Stomach smooth muscle (tissue), 2 donors: Measurements from ENCODE around the gene ANKH.

Experiments used
- H3K27ac ChIP-seq: one replicate; pipeline ENCODE4 v1.7.0; 2013; ENCODE audit warnings: mild to moderate bottlenecking, low read length, inconsistent platforms
- H3K27me3 ChIP-seq, 2 donors: one replicate each; pipeline ENCODE4 v1.7.0; 2013; ENCODE audit warnings: low read length in 2 of 2; ENCODE audit not compliant: insufficient read depth in 2 of 2, control insufficient read depth in 1 of 2
- H3K36me3 ChIP-seq, 2 donors: one replicate each; pipeline ENCODE4 v1.7.0; 2013; ENCODE audit warnings: low read length in 2 of 2; ENCODE audit not compliant: control insufficient read depth in 2 of 2, insufficient read depth in 2 of 2
- H3K4me1 ChIP-seq: one replicate; pipeline ENCODE4 v1.7.0; 2013; ENCODE audit warnings: low read length; ENCODE audit not compliant: control insufficient read depth, insufficient read depth
- H3K4me3 ChIP-seq, 2 donors: one replicate each; pipeline ENCODE4 v1.7.0; 2013; ENCODE audit warnings: low read length in 2 of 2
- H3K9ac ChIP-seq, 2 donors: one replicate each; pipeline ENCODE4 v1.7.0; 2013; ENCODE audit warnings: low read length in 2 of 2, mild to moderate bottlenecking in 1 of 2
- H3K9me3 ChIP-seq, 2 donors: one replicate each; pipeline ENCODE4 v1.7.0; 2013; ENCODE audit warnings: low read length in 2 of 2; ENCODE audit not compliant: control insufficient read depth in 2 of 2
- donor health status: healthy.
- donor health status: Pancreatic carcinoma.

The ANKH gene

DNA sequence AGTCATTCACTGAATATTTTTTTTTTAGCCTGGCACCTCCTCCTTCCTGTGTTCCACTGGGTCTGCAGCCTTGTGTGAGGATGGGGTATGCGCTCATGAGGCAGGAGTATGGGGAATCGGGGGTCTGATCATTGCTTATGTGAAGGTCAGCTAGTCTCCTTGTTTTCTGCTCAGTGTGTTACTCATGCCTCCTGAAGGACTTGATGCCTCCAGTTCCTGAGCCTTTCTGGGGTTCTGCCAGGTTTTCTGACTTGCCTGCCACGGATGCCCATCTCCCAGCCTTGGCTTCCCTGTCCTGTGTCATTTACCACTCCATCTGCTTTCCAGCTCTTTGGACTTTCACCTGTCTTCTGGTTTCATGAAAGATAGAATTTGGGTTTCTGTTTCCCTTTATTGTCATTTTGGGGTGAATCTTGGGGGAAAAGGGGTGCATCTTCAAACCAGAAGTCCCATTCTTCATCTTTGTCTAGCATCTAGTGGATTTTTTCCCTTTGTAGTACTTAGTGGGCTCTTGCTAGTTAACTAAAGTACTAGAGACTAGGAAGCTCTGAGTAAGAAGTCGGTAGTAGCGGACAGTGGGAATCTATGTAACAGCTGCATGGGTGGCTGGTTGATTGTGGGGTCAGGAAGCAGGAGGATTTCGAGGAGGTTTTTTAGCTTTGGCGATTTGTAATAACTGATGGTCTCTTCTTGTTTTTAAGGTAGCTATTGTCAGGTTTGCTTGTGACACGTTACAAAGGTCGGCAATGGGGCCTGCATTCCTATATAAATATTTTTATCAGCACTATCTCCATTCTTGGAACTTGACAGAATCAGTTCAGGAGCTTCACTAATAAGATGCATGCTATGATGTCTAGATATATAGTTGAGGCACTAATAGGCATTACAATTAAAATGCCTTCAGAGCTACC is 198.8 kb downstream of the ANKH start:
- Histone ChIP-seq H3K27ac (no peak overlapping the region), H3K9ac (no peak overlapping the region), H3K4me1 (peaks cover 11% of the 10 kb centered on the region)

DNA sequence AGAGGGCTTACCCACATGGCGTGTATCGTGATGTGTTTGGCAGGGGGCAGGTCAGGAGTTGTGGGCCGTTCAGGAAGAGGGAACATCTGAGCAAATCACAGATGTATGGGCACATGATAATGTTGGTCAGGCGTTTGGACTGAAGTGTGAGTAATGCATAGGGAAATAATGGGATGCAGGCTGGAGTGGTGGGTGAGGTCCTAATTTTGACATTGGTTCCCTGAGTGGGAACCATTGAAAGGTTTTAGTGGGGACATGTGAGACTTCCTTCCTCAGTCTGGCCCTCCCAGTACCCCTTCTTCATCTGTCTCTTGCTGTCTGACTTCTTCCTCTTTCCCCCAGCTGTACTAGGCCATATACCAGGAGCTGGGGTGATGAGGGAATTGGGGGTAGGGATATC is 199.5 kb downstream of the ANKH start:
- peaks cover 0 to 3% of the 10 kb centered on the region in 2 donors for H3K36me3 ChIP-seq
- H3K9ac ChIP-seq = no peak overlapping the region
- H3K4me1 ChIP-seq = peaks cover 12% of the 10 kb centered on the region
- H3K4me3 ChIP-seq = no peak overlapping the region
- H3K27me3 ChIP-seq = no peaks in the 10 kb centered on the region
- no peaks in the 10 kb centered on the region for H3K9me3 ChIP-seq
- no peak overlapping the region for H3K27ac ChIP-seq

More for the DNA sequence above, 198.8 kb downstream of the ANKH start:
- Histone ChIP-seq H3K27me3 (no peaks in the 10 kb centered on the region), H3K9me3 (no peaks in the 10 kb centered on the region), H3K4me3 (no peak overlapping the region), H3K36me3 (peaks cover 0 to 3% of the 10 kb centered on the region in 2 donors)

DNA sequence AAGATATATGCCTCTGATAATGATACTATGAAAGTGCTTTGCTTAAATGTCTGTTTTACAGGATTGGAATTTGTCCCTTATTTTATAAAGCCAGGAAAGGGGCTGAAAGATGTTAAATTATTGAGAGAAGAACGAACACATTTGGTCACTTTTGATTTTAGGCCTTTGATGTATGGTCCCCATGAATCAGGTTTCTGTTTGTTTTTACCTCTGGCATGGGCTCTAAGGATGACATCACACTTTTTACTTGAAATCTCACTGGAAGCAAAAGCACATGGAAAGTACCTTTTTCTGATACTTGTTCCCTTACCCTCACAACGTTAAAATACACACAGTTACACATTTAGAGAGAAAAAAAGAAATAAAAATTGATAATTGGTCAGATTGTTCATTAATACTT is 200.2 kb downstream of the ANKH start:
- H3K4me1 ChIP-seq = peaks cover 16% of the 10 kb centered on the region
- H3K27ac ChIP-seq = no peak overlapping the region

DNA sequence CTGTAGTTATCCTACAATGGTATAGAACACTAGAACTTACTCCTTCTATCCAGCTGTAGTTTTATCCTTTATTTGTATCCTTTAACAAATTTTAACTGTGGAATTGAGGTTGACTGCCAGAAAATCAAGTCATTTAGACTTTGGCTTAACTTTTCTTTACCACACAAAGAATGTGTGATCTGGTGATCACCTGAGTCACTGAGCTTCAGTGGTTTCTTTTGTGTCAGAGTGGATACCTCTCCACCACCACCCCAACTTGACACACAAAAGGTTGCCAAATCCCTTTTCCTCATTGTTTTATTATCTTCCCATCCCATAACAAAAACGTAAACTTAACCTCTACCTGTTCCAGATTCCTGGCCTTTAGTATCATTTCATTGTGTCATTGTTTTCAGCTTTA is 201.6 kb downstream of the ANKH start:
- Histone ChIP-seq H3K4me3 (no peak overlapping the region), H3K4me1 (peaks cover 27% of the 10 kb centered on the region), H3K9ac (no peak overlapping the region), H3K9me3 (no peaks in the 10 kb centered on the region), H3K27me3 (no peaks in the 10 kb centered on the region), H3K27ac (no peak overlapping the region), H3K36me3 (no peaks in the 10 kb centered on the region)

More for the DNA sequence above, 200.2 kb downstream of the ANKH start:
- H3K4me3 ChIP-seq = no peak overlapping the region
- H3K9ac ChIP-seq = no peak overlapping the region
- H3K9me3 ChIP-seq = no peaks in the 10 kb centered on the region
- H3K36me3 ChIP-seq = peaks cover 0 to 3% of the 10 kb centered on the region in 2 donors
- H3K27me3 ChIP-seq = no peaks in the 10 kb centered on the region

DNA sequence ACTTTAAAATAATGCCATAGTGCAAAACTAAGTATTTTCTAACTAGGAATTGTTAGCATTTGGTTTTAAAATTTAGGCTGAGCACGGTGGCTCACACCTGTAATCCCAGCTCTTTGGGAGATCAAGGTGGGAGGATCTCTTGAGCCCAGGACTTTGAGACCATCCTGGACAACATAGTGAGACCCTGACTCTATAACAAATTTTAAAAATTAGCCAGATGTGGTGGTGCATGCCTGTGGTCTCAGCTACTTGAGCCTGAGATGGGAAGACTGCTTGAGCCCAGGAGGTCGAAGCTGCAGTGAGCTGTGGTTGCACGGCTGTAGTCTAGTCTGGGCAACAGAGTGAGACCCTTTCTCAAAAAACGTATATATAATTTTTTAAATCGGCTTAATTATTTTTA is 202.2 kb downstream of the ANKH start:
- no peaks in the 10 kb centered on the region for H3K9me3 ChIP-seq
- peaks cover 27% of the 10 kb centered on the region for H3K4me1 ChIP-seq
- no peak overlapping the region for H3K4me3 ChIP-seq
- no peaks in the 10 kb centered on the region for H3K36me3 ChIP-seq
- no peaks in the 10 kb centered on the region for H3K27me3 ChIP-seq
- H3K27ac ChIP-seq = no peak overlapping the region
- no peak overlapping the region for H3K9ac ChIP-seq

DNA sequence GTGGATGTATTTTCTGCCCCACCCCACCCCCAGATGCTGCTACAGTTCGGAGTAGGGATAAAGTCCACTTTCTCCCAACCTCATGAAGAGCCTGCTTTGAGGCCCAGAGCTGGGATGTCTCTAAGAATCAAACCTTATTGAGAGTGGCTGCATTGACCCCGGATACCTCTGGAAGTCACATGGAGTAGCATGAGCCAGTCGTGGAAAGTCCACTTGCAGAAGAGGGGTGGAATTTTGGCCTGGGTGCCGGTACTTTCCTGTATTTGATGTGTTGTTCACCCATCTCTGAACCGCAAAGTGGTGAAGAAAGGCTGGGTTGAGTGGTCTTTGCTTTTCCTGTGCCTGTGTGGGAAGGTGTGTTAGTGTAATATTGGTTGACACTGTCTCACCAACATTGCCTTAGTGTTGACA is 203.4 kb downstream of the ANKH start:
- Histone ChIP-seq H3K36me3 (no peaks in the 10 kb centered on the region), H3K27ac (no peak overlapping the region), H3K27me3 (no peaks in the 10 kb centered on the region), H3K4me1 (peaks cover 36% of the 10 kb centered on the region), H3K9me3 (no peaks in the 10 kb centered on the region), H3K4me3 (no peak overlapping the region), H3K9ac (no peak overlapping the region)

DNA sequence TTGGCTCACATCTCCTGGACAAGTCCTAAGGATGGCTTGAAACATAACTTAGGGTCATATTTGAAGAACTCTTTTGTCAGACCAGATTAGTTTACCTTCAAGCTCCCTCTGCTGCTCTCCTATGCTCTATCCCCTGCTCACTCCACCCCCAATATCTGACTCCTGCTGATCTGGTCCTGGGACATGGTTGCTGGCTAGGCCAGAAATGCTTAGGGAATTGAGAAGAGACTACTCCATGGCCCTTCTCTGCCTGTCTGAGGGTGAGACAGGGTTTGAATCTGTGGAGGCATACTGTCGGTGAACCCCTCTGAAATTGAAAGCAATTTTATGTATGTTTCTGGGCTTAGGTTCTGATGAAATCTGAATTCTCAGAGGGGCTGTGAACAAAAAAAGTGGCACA is 203.8 kb downstream of the ANKH start:
- Histone ChIP-seq H3K9ac (no peak overlapping the region), H3K9me3 (no peaks in the 10 kb centered on the region), H3K36me3 (no peaks in the 10 kb centered on the region), H3K4me3 (no peak overlapping the region), H3K4me1 (peaks cover 39% of the 10 kb centered on the region), H3K27ac (no peak overlapping the region), H3K27me3 (no peaks in the 10 kb centered on the region)

DNA sequence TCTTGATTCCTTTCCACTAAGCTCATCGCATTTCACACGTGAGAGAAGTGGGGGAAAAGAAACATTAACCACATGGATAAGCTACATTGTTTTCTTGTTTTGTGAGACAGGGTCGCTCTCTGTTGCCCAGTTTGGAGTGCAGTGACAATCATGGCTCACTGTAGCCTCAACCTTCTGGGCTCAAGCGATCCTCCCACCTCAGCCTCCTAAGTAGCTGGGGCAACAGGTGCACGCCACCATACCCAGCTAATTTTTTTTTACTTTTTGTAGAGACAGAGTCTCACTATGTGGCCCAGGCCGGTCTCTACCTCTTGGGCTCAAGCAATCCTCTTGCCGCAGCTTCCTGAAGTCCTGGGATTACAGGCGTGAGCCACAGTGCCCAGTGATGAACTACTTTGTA is 204.3 kb downstream of the ANKH start:
- no peak overlapping the region for H3K9ac ChIP-seq

DNA sequence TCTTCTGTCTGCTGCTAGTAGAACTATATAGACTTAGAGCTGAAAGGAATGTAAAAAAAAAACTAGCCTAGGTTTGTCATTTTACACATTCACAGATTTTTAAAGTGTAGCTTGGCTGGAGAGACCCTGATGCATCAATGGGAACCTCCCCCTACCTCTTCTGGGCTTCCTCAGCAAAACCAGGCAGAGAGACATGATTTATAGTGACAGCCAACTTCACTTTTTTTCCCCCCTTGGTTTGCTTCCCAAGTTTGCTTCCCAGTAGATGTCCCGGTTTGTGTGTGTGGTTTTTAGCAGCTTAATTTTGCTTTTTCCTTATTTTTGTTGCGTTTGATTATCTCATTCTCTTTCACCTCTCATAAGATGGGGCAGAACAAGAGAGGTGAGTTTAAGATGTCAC is 205.2 kb downstream of the ANKH start:
- peaks cover 34% of the 10 kb centered on the region for H3K4me1 ChIP-seq
- no peak overlapping the region for H3K27ac ChIP-seq
- peak overlapping the region in 1 of 2 donors; percentile 88 for H3K4me3 ChIP-seq
- no peaks in the 10 kb centered on the region for H3K27me3 ChIP-seq
- H3K9me3 ChIP-seq = no peaks in the 10 kb centered on the region
- peak overlapping the region in 1 of 2 donors; percentile 13 for H3K9ac ChIP-seq
- H3K36me3 ChIP-seq = no peaks in the 10 kb centered on the region

More for the DNA sequence above, 204.3 kb downstream of the ANKH start:
- Histone ChIP-seq H3K4me3 (no peak overlapping the region), H3K9me3 (no peaks in the 10 kb centered on the region), H3K27ac (no peak overlapping the region), H3K27me3 (no peaks in the 10 kb centered on the region), H3K4me1 (peaks cover 38% of the 10 kb centered on the region), H3K36me3 (no peaks in the 10 kb centered on the region)

DNA sequence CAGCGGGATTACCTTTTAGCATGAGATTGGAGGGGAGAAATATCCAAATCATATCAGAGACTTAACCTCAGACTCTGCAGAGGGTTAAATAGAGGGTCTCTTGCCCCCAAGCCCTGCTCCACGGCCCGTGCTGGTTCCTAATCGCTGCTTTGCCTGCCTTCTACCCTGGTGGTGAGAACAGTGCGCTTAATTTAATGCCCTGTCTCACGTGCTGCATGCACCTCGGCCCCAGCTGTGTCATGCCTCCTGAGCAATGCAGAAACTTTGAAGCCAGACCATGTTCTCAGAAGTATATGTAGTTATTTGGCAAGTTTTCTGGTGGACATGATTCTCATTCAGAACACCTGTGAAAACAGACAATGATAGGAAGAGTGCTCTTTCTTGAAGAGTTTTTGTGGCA is 205.6 kb downstream of the ANKH start:
- H3K27ac ChIP-seq = no peak overlapping the region
- peak overlapping the region; percentile 88 to 89 for H3K4me3 ChIP-seq
- peaks cover 34% of the 10 kb centered on the region for H3K4me1 ChIP-seq
- H3K27me3 ChIP-seq = no peaks in the 10 kb centered on the region
- peak overlapping the region; percentile 51 to 67 for H3K9ac ChIP-seq
- H3K36me3 ChIP-seq = no peaks in the 10 kb centered on the region
- no peaks in the 10 kb centered on the region for H3K9me3 ChIP-seq
